GM21360 (cell line): ENCODE measurements around the gene MYO1D.

Experiments used
- ATAC-seq: cut with Tn5 transposase; IDR thresholded peaks from one replicate; pipeline ENCODE4 v1.9.1; 2021; ENCODE audit warnings: mild to moderate bottlenecking, moderate library complexity; ENCODE audit not compliant: unreplicated experiment

MYO1D gene

GRCh38 chr17:32591405-32591804 lies 285.5 kb downstream of the MYO1D start:
- ATAC-seq: no peak

- ATAC-seq: no peak
Observed at GRCh38 chr17:32590974-32591373, 285.9 kb downstream of the MYO1D start.

GRCh38 chr17:32588982-32589381 lies 287.9 kb downstream of the MYO1D start:
- ATAC-seq: no peak

DNA sequence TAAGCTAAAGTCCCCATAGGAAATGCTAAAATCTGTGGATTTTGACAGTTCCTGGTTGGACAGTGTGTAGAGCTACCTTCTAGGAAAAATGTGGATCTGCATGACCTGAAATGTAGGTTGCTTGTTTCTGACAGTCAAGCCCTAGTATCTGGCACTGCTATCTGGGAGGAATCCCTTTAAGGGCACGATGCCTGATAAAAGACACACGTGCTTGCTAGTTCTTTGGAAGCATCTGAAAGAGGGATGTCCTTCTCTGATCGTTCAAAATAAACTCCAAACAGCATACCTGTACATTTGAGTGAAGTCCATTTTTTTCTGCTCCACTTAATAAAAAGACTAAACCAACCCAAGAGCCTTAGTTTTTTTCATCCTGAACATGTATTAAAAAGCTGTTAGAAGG lies 288.8 kb downstream of the MYO1D start:
- no peak for ATAC-seq

- no peak for ATAC-seq
Observed at GRCh38 chr17:32586666-32587065, 290.3 kb downstream of the MYO1D start.

GRCh38 chr17:32584792-32585191 lies 292.1 kb downstream of the MYO1D start:
- ATAC-seq: no peak

DNA sequence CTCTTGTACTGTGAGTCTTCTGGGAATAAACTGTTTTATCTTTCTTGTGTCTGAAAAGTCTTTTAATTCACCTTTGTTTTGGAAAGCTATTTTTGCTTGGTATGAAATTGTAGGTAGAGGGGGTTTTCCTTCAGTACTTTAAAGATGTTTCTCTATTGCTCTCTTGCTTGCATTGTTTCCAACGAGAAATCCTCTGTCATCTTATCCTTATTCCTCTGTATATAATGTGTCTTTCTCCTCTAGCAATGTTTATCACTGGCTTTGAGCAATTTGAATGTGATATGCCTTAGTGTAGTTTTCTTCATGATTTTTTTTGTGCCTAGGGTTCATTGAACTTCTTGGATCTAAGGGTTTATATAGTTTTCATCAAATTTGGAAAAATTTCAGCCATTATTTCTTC lies 293.9 kb downstream of the MYO1D start:
- ATAC-seq: no peak

GRCh38 chr17:32575852-32576251 lies 301.1 kb downstream of the MYO1D start:
- no peak for ATAC-seq

GRCh38 chr17:32570081-32570396 lies 306.9 kb downstream of the MYO1D start:
- no peak for ATAC-seq

DNA sequence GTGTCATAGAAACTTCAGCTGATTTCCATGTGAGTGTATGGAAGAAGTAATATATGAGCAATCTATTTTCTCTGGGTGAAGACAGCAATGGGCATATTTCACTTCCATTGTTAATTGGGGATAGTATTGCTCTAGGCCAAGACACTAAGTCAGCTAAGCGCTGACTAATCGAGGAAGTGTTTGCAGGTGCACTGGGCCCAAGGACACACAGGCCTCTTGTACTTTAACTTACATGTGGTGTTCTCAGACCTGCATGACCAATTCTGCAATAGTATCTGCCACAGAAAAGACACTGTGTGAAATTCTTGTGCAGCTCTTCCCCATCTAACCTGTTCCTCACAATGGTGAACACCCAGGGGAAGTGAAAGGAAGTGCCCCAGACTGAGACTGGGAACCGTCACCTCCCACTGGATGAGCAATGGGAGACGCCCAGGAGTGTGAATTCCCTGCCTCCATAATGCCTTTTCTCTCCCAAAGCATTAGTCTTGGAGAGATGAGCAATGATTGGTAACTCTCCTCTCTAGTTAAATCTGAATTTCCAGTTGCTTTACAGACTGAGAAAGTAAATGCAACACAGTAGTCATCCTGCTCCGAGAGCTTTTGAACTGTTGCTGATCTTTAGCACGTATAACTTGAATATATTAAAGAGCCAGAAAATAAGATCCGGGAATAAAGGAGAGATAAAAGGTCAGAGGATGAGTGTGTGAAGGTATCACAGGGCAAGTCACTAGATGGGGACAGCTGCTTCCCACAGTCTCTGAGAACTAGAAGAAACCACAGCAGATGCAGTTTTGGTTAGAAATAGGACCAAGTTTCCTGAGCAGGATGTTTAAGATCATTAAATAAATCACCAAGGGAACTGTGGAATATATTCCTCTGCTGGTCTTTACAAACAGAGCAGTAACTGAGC lies 307.5 kb downstream of the MYO1D start:
- ATAC-seq: no peak

- no peak for ATAC-seq
Observed at GRCh38 chr17:32568705-32569104, 308.2 kb downstream of the MYO1D start.

GRCh38 chr17:32567511-32567910 lies 309.4 kb downstream of the MYO1D start:
- no peak for ATAC-seq

- ATAC-seq: no peak
Observed at GRCh38 chr17:32567086-32567485, 309.8 kb downstream of the MYO1D start.

- no peak for ATAC-seq
Observed at GRCh38 chr17:32566303-32566702, 310.6 kb downstream of the MYO1D start.

DNA sequence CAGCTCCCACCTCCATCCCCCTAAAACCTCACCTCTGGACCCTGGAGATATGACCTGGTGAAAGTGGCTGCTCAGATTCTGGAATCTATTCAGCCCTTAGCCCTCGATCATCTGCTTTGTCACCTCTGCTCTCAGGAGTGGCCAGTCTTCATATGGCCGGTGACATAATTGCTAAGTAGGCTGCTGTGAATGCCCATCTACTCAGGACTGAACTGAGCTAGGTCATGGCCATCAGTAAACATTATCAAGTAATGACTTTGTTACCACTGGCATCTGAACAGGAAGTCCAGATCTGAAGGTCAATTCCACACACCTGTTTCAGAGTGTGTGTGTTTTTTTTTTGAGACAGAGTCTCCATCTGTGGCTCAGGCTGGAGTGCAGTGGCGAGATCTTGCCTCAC lies 311.5 kb downstream of the MYO1D start:
- ATAC-seq: no peak

DNA sequence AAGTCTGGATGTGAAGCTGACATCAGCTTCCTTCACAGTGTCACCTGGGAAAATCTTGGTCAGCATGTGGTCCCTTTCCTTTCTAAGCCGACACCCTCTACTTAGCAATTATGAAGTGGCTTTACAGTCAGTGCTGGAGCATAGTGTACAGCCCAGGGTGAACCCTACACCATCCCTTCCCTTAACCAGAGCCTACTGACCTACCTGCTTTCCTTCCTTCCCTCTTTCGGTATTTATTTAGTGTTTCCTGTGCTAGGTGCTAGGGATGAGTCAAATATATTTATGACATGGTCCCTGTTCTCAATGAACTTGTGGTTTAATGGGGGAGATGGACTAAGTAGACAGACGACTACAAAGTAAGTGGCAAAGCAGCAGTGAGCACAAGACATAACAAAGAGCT lies 312.6 kb downstream of the MYO1D start:
- no peak for ATAC-seq

GRCh38 chr17:32563583-32563982 lies 313.3 kb downstream of the MYO1D start:
- no peak for ATAC-seq

GRCh38 chr17:32558997-32559650 lies 317.8 kb downstream of the MYO1D start:
- ATAC-seq: peak; percentile 75

DNA sequence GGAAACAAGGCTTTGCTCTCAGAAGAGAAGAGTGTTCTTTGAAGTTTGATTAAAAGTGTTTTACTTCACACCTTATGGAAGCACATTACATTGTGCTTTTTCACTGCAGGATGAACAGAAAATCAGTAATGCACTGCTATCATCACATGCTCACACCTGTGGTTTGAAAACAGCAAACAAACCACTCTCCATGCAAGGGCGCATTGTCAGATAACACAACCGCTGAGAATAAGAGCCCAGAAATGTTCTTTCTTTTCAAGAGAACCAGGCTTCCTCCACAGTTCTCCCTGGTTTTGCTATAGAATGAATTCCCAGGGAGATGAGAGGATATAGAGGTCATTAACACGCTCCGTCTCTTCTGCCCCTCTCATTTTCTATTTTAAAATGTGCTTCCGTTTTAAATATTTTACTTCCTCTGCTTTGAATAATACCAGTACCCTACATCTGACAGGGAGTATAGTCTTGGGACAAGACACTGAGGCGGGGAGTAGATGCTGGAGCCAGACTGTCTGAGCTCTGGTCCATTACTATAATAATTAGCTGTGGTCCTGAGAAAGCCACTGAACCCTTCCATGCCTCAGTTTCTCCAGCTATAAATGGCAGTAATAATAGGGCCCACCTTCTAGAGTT lies 318.5 kb downstream of the MYO1D start:
- no peak for ATAC-seq

GRCh38 chr17:32555611-32556310 lies 321.2 kb downstream of the MYO1D start:
- no peak for ATAC-seq

DNA sequence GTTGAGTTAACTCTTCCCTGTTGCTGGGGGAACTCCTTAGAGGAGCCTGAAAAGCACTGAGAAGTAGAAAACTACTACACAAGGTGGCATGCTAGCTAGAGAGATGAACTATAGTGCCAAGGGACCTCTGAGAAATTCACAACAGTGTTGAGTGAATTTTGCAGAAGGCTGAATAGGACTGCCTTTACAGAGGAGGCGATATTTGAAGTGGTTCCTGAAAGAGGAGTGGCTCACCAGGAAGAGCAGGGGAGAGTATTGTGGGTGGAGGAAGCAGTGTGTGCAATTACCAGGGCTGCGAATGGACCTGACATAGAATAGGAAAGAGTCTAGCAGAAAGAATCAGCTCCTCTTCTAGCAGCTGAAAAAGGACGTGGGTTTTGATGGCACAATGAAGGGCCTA lies 323.8 kb downstream of the MYO1D start:
- no peak for ATAC-seq
